Stimulated activated CD4-positive, alpha-beta T cell treated with anti-CD3 and anti-CD28 coated beads, TNF-alpha, amount 100 ng/mL, for 1 hour (primary cell): Measurements from ENCODE around the gene SCRG1.

Experiments
- DNase-seq, 3 donors: peaks; one replicate each; pipeline ENCODE4 v3.0.0-alpha.2; 2020; ENCODE audit warnings: low read depth in 3 of 3, low spot score in 1 of 3

SCRG1 gene

DNA sequence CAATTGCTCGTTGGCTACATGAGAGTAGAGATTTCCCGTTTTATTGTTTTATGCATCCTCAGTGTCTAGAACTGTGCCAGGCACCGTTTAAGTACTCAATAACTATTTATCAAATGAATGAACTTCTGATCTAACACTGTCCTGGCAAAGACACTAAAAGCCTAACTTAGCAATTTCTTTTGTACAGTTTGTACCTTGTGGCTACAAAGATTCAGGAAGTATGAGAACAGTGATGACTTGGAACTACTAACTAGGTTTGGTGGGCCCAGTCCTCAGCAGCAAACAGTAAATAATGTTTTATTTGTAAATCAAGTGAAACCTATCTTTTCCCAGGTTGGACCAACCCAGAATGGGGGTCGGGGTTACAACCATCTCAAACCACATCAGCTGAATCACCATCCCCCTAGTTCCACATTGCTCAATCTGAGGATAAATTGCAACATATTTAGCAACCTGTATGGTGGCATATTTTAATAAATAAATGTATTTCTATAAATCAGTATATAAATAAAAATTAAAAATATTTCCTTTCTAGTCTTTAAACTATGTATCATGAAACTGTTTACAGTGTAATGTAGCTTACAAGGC lies 12.3 kb upstream of the SCRG1 start:
- DNase-seq = no peak

GRCh38 chr4:173410079-173410478 lies 11.2 kb upstream of the SCRG1 start:
- no peak for DNase-seq

GRCh38 chr4:173405840-173406606 lies 7.1 kb upstream of the SCRG1 start:
- no peak for DNase-seq

GRCh38 chr4:173404296-173404865 lies 5.5 kb upstream of the SCRG1 start:
- no peak for DNase-seq

DNA sequence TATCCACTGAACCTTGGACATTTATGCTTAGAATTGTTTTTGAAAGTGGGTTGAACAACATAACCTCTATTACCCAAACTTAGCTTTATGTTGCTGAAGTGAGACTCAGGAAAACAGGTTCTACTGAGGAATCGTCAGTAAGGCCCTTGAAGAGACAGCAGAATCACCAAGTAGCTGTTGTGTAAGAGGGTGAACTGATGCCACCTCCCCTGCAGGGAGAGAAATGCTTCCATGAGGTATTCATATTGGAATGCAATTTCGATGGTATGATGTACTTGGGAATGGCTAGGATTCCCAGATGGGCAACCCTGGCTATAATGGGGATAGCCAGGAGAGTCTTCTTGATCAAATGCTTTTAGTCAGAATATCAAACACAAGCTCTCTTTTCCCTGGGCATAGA lies 4.1 kb upstream of the SCRG1 start:
- DNase-seq = no peak

DNA sequence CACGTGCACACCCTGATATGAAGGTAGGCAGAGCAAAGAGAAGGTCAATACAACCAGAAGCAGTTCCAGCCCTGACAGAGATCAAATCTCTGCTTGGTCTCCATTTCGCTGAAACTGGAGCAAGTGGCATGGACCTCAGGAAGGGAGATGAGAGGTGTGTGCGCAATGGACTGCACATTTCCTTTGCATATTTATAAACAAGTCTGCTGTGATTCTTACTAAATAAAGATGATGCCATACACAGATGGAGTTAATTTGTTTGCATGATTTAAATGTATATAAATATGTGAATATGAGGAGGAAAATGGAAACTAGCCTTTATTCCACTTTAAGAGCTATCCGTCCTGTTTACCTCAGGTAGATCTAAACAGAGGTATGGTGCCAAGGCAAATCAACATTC lies 2.1 kb upstream of the SCRG1 start:
- no peak for DNase-seq

GRCh38 chr4:173398220-173398619 lies 696 bp downstream of the SCRG1 start:
- DNase-seq = no peak

DNA sequence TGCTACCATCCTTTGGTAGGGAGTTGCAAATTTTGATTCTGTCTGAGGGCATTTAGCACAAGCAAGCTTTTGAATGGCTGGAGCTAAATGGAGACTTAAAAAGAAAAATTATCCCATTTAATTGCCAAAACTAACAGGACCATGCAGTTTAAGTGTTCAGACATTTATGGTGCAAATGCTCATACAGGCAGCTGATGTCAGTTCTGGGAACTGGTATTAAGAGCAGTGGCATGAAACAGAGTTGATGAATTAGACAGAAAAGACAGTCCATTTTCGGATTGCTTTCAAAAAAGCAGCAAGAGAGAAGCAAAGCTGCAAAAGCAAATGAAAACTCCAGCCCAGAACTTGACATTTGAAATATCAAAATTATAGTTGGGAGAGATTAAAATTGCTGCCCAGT lies 1.3 kb downstream of the SCRG1 start:
- DNase-seq = no peak

- no peak for DNase-seq
These were observed 7.2 kb downstream of the SCRG1 start for GRCh38 chr4:173391701-173392100.

DNA sequence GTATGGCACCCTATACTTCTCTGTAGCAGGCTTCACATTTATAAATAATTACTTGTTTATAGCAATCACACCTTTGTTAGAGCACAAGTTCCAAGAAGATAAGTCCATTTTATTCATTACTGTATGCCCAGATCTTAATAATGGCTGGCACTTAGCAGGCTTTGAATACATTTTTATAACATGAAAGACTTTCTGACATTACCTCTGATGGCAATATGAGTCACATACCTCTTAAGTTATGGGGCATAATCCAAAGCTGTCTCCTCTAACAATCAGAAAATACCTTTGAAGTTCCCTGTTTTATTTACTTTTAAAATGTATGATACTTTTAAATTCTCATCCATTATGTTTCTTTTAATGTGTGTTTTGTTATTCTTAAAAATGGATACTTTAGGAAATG lies 12.2 kb downstream of the SCRG1 start:
- DNase-seq = no peak

DNA sequence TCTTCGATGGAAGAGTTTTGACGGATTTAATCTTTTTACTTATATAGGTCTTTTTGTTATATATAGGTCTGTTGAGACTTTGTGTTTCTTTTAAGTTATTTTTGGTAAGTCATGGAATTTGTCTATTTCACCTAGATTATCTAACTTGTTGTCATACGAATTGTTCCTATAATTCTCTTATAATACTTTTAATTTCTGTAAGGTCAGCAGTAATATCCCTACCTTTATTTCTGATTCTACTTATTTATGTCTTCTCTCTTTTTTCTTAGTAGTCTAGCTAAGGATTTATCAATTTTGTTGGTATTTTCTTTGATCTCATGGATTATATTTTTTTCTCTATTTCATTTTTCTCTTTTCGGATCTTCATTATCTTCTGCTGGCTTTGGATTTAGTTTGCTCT lies 16.6 kb downstream of the SCRG1 start:
- DNase-seq = no peak

GRCh38 chr4:173381610-173382009 lies 17.3 kb downstream of the SCRG1 start:
- no peak for DNase-seq

- no peak for DNase-seq
These were observed 17.9 kb downstream of the SCRG1 start for GRCh38 chr4:173380987-173381386.

GRCh38 chr4:173379929-173380328 lies 19.0 kb downstream of the SCRG1 start:
- no peak for DNase-seq

- DNase-seq = no peak
These were observed 24.3 kb downstream of the SCRG1 start for GRCh38 chr4:173374588-173374987.

DNA sequence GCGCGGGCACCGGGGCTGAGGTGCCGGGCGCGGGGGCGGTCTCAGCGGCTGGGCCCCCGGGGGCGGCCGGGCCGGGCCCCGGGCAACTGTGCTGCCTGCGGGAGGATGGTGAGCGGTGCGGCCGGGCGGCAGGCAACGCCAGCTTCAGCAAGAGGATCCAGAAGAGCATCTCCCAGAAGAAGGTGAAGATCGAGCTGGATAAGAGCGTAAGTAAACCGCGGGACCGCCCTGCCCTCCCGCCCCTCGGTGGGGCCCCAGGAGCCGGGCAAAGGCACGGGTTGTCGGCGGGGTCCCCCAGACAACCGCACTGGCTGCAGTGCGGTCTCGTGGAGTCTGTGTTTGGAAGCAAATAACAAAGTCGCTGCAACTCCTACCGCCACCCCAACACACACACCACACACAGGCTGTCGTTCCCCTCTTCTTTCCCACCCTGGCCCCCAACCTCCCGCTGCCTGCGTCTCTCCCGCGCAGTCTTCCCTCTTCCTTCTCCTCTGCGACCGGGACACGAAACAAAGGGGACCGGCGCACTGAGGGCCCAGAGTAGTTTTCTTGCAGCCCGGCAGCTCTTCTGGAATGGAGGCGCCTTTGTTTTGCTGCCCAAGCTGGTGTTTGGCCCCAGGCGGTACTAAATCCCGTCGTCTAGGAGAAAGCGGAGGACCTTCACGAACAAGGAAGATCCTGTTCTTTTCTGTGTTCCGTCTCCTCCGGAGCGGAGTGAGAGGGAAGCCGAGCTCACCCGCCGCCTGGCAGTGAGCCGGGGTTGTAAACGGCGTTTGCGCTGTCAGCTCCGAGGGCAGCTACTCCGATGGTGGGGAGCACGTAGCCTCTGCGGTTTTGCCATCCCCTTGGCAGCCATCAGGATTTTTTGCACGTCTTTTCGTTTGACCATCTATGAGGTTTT lies 27.4 kb downstream of the SCRG1 start:
- DNase-seq = peak in 1 of 3 donors; percentile 15

DNA sequence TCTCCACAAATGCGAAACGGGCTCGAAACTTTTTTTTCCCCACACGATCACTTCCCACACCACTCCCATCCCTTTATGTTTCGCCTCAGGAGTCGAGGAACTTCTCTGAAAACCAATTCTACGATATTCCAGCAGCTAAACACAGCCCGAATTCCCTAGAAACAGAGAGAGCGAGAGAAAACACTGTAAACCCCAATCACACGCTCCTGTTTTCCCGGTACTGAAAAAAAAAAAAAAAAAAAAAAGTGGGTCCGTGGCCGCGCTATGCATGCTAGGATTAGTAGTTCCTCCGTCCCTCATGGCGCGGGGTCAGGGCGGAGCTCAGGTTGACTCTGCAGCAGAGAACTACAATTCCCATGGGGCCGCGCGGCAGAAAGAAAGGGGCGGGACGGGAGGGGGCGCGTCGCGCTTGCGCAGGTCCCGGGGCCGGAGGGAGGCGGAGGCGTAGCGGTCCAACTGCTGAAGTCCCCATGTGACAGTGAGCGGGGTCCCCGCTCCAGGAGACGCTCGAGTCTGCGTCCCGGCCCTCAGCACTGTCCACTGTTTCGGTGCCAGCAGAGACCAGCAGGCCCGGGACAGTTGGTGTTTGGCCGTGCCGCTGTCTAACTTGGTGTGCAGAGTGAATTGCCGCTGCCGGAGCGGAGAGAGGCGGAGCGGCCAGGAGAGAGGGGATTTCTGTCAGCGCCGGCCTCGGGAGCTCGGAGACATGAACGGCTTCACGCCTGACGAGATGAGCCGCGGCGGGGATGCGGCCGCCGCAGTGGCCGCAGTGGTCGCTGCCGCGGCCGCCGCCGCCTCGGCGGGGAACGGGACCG lies 28.2 kb downstream of the SCRG1 start, which contains the start of gene SAP30:
TSS of gene SAP30 (plus strand) at position 478 of the 815 bp plus-strand sequence. CDS start at position 707, 229 bp downstream.
- peak; percentile 91 to 95 (median 95) for DNase-seq

- peak in 1 of 3 donors; percentile 35 for DNase-seq
These were observed 28.8 kb downstream of the SCRG1 start for GRCh38 chr4:173370130-173370476.

DNA sequence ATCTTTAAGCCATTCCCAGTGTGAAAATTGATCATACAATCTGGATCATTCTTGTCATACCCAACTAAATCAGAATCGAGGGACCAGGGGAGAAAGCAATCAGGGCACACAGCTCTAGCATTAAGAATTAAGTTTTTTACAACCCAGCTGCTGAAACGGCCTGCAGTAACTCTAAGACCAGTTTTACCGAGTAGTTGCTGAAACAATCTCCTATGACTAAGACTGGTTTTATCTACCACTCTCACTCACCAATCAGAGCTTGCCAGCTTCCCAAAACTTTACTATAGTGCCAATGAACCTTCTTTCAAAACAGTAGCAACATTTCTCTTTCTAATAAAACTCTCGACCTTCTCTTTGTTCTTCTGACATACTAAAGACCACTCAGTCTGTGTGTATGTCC lies 31.0 kb downstream of the SCRG1 start:
- DNase-seq = no peak

- DNase-seq = no peak
These were observed 31.6 kb downstream of the SCRG1 start for GRCh38 chr4:173367285-173367684.
